ENCODE results near the gene TRIM39.

DNA sequence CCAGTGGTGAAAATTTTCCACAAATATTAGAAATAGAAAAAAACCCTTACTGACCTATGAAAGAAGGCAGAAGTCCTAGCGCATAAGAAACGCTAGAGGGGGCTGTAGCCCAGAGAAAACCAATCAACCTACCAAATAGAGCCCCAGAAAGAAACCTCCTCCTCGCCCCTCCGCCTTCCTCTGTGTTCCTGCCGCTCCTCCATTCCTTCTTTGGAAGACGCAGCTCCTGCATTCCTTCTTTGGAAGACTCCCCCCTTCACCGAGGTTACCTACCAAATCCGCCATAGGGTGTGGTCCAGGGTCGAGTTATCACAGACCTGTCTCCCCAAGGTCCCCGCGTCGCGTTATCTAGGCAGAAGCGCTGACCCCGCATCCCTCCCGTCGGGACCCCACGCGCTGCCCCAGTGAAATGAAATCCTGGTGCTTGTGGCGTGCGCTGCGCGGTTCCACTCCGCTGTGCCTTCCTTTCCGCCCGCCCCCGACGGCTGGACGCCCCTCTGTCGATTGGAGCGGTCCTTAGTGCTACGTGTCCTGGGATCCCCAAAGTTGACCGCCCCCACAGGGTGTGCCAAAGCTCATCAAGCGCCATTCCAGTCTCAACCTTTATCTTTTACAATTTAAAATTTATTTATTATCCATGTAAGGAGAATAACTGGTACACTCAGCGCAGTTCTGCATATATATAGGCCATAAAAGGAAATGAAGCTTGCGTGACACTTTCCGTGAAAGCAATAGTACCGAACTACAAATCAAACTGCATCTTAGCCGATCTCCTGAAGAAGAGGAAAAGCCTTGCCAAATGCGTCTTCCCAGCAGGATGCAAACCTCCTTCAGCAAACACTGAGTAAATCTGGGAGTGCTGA is 31.2 kb downstream of the TRIM39 start:
- TF ChIP-seq, protein P1, sequence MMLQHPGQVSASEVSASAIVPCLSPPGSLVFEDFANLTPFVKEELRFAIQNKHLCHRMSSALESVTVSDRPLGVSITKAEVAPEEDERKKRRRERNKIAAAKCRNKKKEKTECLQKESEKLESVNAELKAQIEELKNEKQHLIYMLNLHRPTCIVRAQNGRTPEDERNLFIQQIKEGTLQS (CRISPR knock-in tag; conservative IDR thresholded peaks at IDR 0.05): no peak
- no peak for TF ChIP-seq FOXJ3 (CRISPR knock-in tag; IDR thresholded peaks at IDR 0.05; ENCODE audit: borderline replicate concordance)
- no peak for TF ChIP-seq TEAD4 (CRISPR knock-in tag; IDR thresholded peaks at IDR 0.05)
- no peak for TF ChIP-seq GABPB1 (CRISPR knock-in tag; IDR thresholded peaks at IDR 0.05)
- TF ChIP-seq ESRRA (CRISPR knock-in tag; IDR thresholded peaks at IDR 0.05; ENCODE audit: borderline replicate concordance): no peak
- TF ChIP-seq, protein P2, sequence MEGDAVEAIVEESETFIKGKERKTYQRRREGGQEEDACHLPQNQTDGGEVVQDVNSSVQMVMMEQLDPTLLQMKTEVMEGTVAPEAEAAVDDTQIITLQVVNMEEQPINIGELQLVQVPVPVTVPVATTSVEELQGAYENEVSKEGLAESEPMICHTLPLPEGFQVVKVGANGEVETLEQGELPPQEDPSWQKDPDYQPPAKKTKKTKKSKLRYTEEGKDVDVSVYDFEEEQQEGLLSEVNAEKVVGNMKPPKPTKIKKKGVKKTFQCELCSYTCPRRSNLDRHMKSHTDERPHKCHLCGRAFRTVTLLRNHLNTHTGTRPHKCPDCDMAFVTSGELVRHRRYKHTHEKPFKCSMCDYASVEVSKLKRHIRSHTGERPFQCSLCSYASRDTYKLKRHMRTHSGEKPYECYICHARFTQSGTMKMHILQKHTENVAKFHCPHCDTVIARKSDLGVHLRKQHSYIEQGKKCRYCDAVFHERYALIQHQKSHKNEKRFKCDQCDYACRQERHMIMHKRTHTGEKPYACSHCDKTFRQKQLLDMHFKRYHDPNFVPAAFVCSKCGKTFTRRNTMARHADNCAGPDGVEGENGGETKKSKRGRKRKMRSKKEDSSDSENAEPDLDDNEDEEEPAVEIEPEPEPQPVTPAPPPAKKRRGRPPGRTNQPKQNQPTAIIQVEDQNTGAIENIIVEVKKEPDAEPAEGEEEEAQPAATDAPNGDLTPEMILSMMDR (IDR thresholded peaks at IDR 0.05): peak; percentile 61
